Activated CD4-positive, alpha-beta memory T cell treated with anti-CD3 and anti-CD28 coated beads, Interleukin-2, amount 10 ng/mL, durations not matched to agents 7 days and 5 days (primary cell): ENCODE results near the gene FDXR. TPM values are rescaled to one million over a fixed set of nuclear protein-coding genes. Genes with fewer than 3 reads are reported as not detected.

Source experiments
- CTCF ChIA-PET: fragments of 350-600 bp; sonication (Branson Sonifier 250); formaldehyde crosslinking; loops from one replicate; lab custom pipeline; 2021; ENCODE audit warnings: antibody characterized with exemption, inconsistent platforms; lab: Charles Lee
- POLR2A ChIA-PET: fragments of 350-600 bp; sonication (Branson Sonifier 250); formaldehyde crosslinking; loops from one replicate; lab custom pipeline; 2021; ENCODE audit warnings: antibody characterized with exemption; lab: Charles Lee
- DNase-seq: peaks from one replicate; pipeline ENCODE4 v3.0.0-alpha.2; 2020
- H3K27ac Mint-ChIP-seq: one replicate; pipeline ENCODE4 v1.8.0; 2021; ENCODE audit warnings: mild to moderate bottlenecking, mixed read lengths
- H3K27me3 Mint-ChIP-seq: one replicate; pipeline ENCODE4 v1.8.0; 2021; ENCODE audit warnings: mixed read lengths
- H3K36me3 Mint-ChIP-seq: one replicate; pipeline ENCODE4 v1.8.0; 2021; ENCODE audit warnings: low read depth, mixed read lengths
- H3K4me1 Mint-ChIP-seq: one replicate; pipeline ENCODE4 v1.8.0; 2021; ENCODE audit warnings: mixed read lengths
- H3K4me3 Mint-ChIP-seq: one replicate; pipeline ENCODE4 v1.8.0; 2021; ENCODE audit warnings: mild to moderate bottlenecking, mixed read lengths
- H3K9me3 Mint-ChIP-seq: one replicate; pipeline ENCODE4 v1.8.0; 2021; ENCODE audit warnings: mixed read lengths
- total RNA-seq, 2 experiments: library from RNA; stranded (reverse); gene quantifications; one replicate each; pipeline ENCODE4 v1.2.3, GENCODE V29; 2021

The FDXR gene
- 10 to 100 TPM; 22.9 to 24.0 TPM for total RNA-seq

GRCh38 chr17:74872313-74873036, at the start of gene FDXR:
Gene FDXR (minus strand): TSS chr17:74872994. CDS start chr17:74872944, 50 bp downstream.
- Mint-ChIP-seq H3K27ac (peak within 1 kb of the TSS; percentile 86), H3K9me3 (no peaks in the 10 kb centered on the region), H3K4me3 (peak within 1 kb of the TSS; percentile 96), H3K27me3 (no peaks in the 10 kb centered on the region), H3K36me3 (peaks cover 11% of the 10 kb centered on the region), H3K4me1 (peaks cover 40% of the 10 kb centered on the region)
- no peak for DNase-seq
- CTCF ChIA-PET, result interaction anchor here (0.8 to 3.9 kb wide), 14 partner anchors 8 to 215 kb away, joined by 3 to 33 read pairs (median 4); partner anchors contain the start of gene OTOP2
- POLR2A ChIA-PET, result interaction anchor here (0.8 to 2.5 kb wide), 44 partner anchors 8 to 584 kb away, joined by 3 to 18 read pairs (median 4); partner anchors contain the start of genes ATP5PD, FADS6, GGA3 and GRB2

GRCh38 chr17:74922172-74922571, 49.4 kb upstream of the FDXR start:
- Mint-ChIP-seq H3K27me3 (peaks cover 47% of the 10 kb centered on the region), H3K9me3 (no peaks in the 10 kb centered on the region), H3K4me3 (no peak overlapping the region), H3K4me1 (peaks cover 3% of the 10 kb centered on the region), H3K27ac (no peak overlapping the region), H3K36me3 (no peaks in the 10 kb centered on the region)
- DNase-seq, result no peak
- CTCF ChIA-PET, result interaction anchor here (1.0 kb wide), 1 partner anchor 47 kb away, joined by 3 read pairs; no protein-coding TSS in a partner anchor
- POLR2A ChIA-PET, result no interaction called here

GRCh38 chr17:74921769-74922168, 49.0 kb upstream of the FDXR start:
- Mint-ChIP-seq H3K27ac (no peak overlapping the region), H3K4me1 (peaks cover 3% of the 10 kb centered on the region), H3K4me3 (no peak overlapping the region), H3K9me3 (no peaks in the 10 kb centered on the region), H3K27me3 (peaks cover 49% of the 10 kb centered on the region), H3K36me3 (no peaks in the 10 kb centered on the region)
- POLR2A ChIA-PET, result interaction anchor here (1.2 kb wide), 1 partner anchor 340 kb away, joined by 3 read pairs; the partner anchor contains the start of genes GGA3 and MRPS7
- CTCF ChIA-PET, result interaction anchor here (0.6 to 3.3 kb wide), 2 partner anchors 40 to 1544 kb away, joined by 4 to 16 read pairs; no protein-coding TSS in a partner anchor
- no peak for DNase-seq

- ChIA-PET POLR2A (interaction anchor here (1.1 to 1.2 kb wide), 2 partner anchors 40 to 340 kb away, joined by 3 read pairs; partner anchors contain the start of genes GGA3 and MRPS7), CTCF (interaction anchor here (0.6 to 3.3 kb wide), 3 partner anchors 37 to 1544 kb away, joined by 4 to 16 read pairs (median 6); no protein-coding TSS in a partner anchor)
- Mint-ChIP-seq H3K36me3 (no peaks in the 10 kb centered on the region), H3K9me3 (no peaks in the 10 kb centered on the region), H3K4me3 (no peak overlapping the region), H3K27ac (no peak overlapping the region), H3K27me3 (peaks cover 46% of the 10 kb centered on the region), H3K4me1 (peaks cover 3% of the 10 kb centered on the region)
- no peak for DNase-seq
Observed at GRCh38 chr17:74921026-74921681, 48.4 kb upstream of the FDXR start.

GRCh38 chr17:74920642-74921025, 47.8 kb upstream of the FDXR start:
- Mint-ChIP-seq H3K27ac (no peak overlapping the region), H3K4me3 (no peak overlapping the region), H3K27me3 (peaks cover 43% of the 10 kb centered on the region), H3K36me3 (no peaks in the 10 kb centered on the region), H3K9me3 (no peaks in the 10 kb centered on the region), H3K4me1 (peaks cover 3% of the 10 kb centered on the region)
- DNase-seq, result no peak
- CTCF ChIA-PET, result interaction anchor here (1.3 to 3.3 kb wide), 3 partner anchors 37 to 67 kb away, joined by 3 to 16 read pairs (median 6); partner anchors contain the start of gene CDR2L
- POLR2A ChIA-PET, result interaction anchor here (1.1 to 1.2 kb wide), 2 partner anchors 40 to 341 kb away, joined by 3 read pairs; partner anchors contain the start of genes GGA3 and MRPS7

GRCh38 chr17:74920306-74920620, 47.5 kb upstream of the FDXR start:
- POLR2A ChIA-PET, result interaction anchor here (1.1 to 1.2 kb wide), 2 partner anchors 40 to 341 kb away, joined by 3 read pairs; partner anchors contain the start of genes GGA3 and MRPS7
- no peak overlapping the region for H3K27ac Mint-ChIP-seq
- H3K36me3 Mint-ChIP-seq, result no peaks in the 10 kb centered on the region

GRCh38 chr17:74919440-74920305, 46.9 kb upstream of the FDXR start:
- no peak overlapping the region for H3K27ac Mint-ChIP-seq
- POLR2A ChIA-PET, result interaction anchor here (1.1 kb wide), 1 partner anchor 41 kb away, joined by 3 read pairs; no protein-coding TSS in a partner anchor
- CTCF ChIA-PET, result interaction anchor here (1.3 to 3.3 kb wide), 3 partner anchors 38 to 68 kb away, joined by 3 to 16 read pairs (median 6); partner anchors contain the start of gene CDR2L

More at GRCh38 chr17:74920306-74920620, 47.5 kb upstream of the FDXR start:
- Mint-ChIP-seq H3K27me3 (peaks cover 39% of the 10 kb centered on the region), H3K9me3 (no peaks in the 10 kb centered on the region), H3K4me3 (no peak overlapping the region), H3K4me1 (peaks cover 3% of the 10 kb centered on the region)
- CTCF ChIA-PET, result interaction anchor here (1.3 to 3.3 kb wide), 3 partner anchors 38 to 67 kb away, joined by 3 to 16 read pairs (median 6); partner anchors contain the start of gene CDR2L
- DNase-seq, result no peak

GRCh38 chr17:74918906-74919305, 46.1 kb upstream of the FDXR start:
- POLR2A ChIA-PET, result no interaction called here
- Mint-ChIP-seq H3K27ac (no peak overlapping the region), H3K4me1 (no peaks in the 10 kb centered on the region), H3K4me3 (no peak overlapping the region), H3K27me3 (peaks cover 30% of the 10 kb centered on the region), H3K9me3 (no peaks in the 10 kb centered on the region), H3K36me3 (no peaks in the 10 kb centered on the region)
- no peak for DNase-seq
- CTCF ChIA-PET, result interaction anchor here (3.3 kb wide), 1 partner anchor 43 kb away, joined by 16 read pairs; no protein-coding TSS in a partner anchor

More at GRCh38 chr17:74919440-74920305, 46.9 kb upstream of the FDXR start:
- Mint-ChIP-seq H3K27me3 (peaks cover 33% of the 10 kb centered on the region), H3K9me3 (no peaks in the 10 kb centered on the region), H3K36me3 (no peaks in the 10 kb centered on the region), H3K4me1 (peaks cover 3% of the 10 kb centered on the region), H3K4me3 (no peak overlapping the region)
- DNase-seq, result no peak

- Mint-ChIP-seq H3K4me3 (no peak overlapping the region), H3K4me1 (no peaks in the 10 kb centered on the region)
Observed at GRCh38 chr17:74917430-74917829, 44.6 kb upstream of the FDXR start.

GRCh38 chr17:74916851-74917199, 44.0 kb upstream of the FDXR start:
- H3K27me3 Mint-ChIP-seq, result peaks cover 21% of the 10 kb centered on the region
- no peaks in the 10 kb centered on the region for H3K4me1 Mint-ChIP-seq
- H3K9me3 Mint-ChIP-seq, result no peaks in the 10 kb centered on the region
- H3K4me3 Mint-ChIP-seq, result no peak overlapping the region
- no peaks in the 10 kb centered on the region for H3K36me3 Mint-ChIP-seq
- DNase-seq, result no peak
- POLR2A ChIA-PET, result no interaction called here
- H3K27ac Mint-ChIP-seq, result no peak overlapping the region
- CTCF ChIA-PET, result no interaction called here

More at GRCh38 chr17:74917430-74917829, 44.6 kb upstream of the FDXR start:
- ChIA-PET POLR2A (no interaction called here), CTCF (no interaction called here)
- H3K27ac Mint-ChIP-seq, result no peak overlapping the region
- DNase-seq, result no peak
- H3K27me3 Mint-ChIP-seq, result peaks cover 23% of the 10 kb centered on the region
- H3K36me3 Mint-ChIP-seq, result no peaks in the 10 kb centered on the region
- no peaks in the 10 kb centered on the region for H3K9me3 Mint-ChIP-seq

GRCh38 chr17:74916136-74916850, 43.5 kb upstream of the FDXR start:
- peaks cover 19% of the 10 kb centered on the region for H3K27me3 Mint-ChIP-seq
- no peaks in the 10 kb centered on the region for H3K36me3 Mint-ChIP-seq
- no peak overlapping the region for H3K27ac Mint-ChIP-seq
- no peak overlapping the region for H3K4me3 Mint-ChIP-seq
- no peaks in the 10 kb centered on the region for H3K9me3 Mint-ChIP-seq
- POLR2A ChIA-PET, result no interaction called here
- DNase-seq, result no peak
- CTCF ChIA-PET, result no interaction called here
- H3K4me1 Mint-ChIP-seq, result no peaks in the 10 kb centered on the region
